ENCODE data around the gene S100Z.

DNA sequence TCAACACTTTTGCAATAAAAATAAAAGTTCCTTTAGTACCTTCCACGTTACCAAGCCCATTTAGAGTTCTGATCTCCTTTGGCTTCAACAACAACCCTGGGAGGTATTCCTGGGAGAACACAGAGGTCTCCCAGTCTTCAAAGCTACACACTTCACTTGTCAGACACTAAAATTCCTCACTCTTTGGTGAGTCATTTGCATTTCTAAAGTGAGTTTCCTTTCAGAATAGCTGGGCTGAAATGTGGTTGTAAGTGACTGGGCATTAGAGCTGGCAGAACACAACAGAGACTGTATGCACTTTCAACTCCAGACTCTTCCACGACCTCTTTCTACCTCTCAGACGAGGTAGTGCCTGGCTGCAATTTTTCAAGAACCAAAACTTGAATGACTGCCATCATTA lies 42.5 kb upstream of the S100Z start:
- TF ChIP-seq ZNF274 (IDR thresholded peaks at IDR 0.05; ENCODE audit: low read depth, low read length) (no peak), YY1 (IDR thresholded peaks at IDR 0.05; ENCODE audit: insufficient read depth, insufficient read length) (no peak)

All from NT2/D1 (cell line).